HG03439 (cell line): ENCODE measurements around the gene NOC3L.
"Not testable (repeated sequence)": the region's sequence is repeated elsewhere in the genome, so short reads cannot be mapped to it uniquely, and the experiment has no call there.

Source experiments
- ATAC-seq: cut with Tn5 transposase; IDR thresholded peaks from one replicate; pipeline ENCODE4 v1.9.1; 2021; ENCODE audit warnings: mild to moderate bottlenecking, moderate library complexity; ENCODE audit not compliant: unreplicated experiment

NOC3L gene

DNA sequence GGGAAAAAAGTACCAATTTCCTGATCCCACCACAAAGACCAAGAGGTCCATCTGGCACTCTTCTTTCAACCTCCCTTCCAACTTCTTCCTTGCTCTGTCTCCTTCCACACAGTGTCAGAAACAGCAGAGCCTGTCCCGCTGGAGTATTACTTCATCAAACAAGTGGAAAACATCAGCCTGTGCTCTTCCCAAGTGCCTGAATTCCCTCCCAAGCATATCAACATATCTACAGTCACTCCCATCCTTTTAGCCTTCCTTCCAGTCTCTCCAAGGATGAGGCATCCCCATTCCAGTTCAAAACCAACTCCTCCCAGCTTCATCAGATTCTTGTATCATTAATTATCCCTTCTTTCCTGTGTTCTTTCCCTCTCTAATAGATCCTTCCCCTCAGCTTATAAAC is 1.7 kb upstream of the NOC3L start:
- no peak for ATAC-seq

DNA sequence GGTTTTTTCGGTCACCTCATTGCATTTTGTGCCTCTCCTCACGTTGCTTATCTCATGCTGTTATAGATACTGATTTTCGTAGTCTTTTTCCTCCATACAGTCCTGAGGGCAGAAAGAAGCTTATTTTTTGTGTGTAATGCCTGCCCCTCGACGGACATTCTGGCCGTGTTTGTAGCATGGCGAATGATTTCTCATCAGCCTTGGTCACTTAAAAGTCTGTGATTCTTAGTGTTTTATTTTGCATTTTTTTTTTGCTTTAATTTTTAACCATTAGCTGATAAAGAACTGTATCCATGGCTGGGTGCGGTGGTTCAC is 469 bp upstream of the NOC3L start:
- peak; percentile 18 for ATAC-seq

GRCh38 chr10:94361171-94361794 is 1.5 kb downstream of the NOC3L start:
- no peak for ATAC-seq

- no peak for ATAC-seq
Measured at GRCh38 chr10:94358480-94358879, 4.3 kb downstream of the NOC3L start.

DNA sequence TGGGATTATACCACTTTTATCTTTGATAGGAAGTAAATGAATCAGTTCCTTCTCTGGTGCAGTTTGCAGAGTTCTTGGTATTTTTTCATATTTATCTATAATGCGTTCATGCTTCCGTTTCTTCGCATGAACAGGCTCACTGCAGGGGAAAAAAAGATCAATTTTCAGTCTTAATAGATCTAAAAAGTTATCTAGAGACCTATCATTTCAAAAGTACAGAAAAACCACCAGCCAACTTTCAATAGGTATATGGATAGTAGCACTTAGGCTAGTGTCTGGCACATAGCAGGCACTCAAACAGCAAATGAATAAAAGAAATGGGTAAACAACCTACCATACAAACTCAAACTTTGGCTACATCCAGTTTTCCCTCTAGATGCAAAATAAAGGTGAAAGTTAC is 5.5 kb downstream of the NOC3L start:
- ATAC-seq, result no peak

GRCh38 chr10:94355841-94356240 is 6.9 kb downstream of the NOC3L start:
- ATAC-seq, result no peak

DNA sequence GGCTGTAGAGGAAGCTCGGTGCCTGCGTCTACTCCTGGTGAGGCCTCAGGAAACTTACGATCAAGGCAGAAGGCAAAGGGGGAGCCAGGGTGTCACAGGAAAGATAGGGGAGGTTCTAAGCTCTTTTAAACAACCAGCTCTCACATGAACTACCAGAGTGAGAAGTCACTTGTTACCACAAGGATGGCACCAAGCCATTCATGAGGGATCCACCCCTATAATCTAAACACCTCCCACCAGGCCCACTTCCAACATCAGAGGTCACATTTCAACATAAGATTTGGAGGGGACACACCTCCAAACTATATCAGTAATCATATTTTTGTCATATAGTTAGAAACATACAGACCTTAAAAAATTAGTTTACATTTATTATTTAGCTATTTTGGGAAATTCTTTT is 9.4 kb downstream of the NOC3L start:
- ATAC-seq, result no peak

DNA sequence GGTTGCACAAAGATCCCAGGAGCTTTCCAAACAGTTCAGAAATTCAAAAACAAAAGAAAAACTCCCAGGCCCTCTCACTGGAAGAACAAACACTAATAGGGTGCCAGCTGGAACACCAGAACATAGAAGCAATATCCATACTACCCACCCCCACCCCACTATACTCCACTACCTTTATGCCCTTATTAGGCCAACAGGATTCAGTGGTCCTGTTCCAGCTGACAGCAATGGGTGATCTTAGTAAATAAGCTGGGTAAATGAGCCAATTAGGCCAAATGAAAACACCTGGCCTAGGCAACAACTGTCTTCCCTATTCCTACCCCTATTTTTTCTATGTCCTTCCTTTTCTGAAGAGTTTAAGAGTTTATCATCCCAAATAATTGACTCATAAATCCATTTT is 11.7 kb downstream of the NOC3L start:
- no peak for ATAC-seq

GRCh38 chr10:94350500-94350899 is 12.2 kb downstream of the NOC3L start:
- not testable (repeated sequence) for ATAC-seq

DNA sequence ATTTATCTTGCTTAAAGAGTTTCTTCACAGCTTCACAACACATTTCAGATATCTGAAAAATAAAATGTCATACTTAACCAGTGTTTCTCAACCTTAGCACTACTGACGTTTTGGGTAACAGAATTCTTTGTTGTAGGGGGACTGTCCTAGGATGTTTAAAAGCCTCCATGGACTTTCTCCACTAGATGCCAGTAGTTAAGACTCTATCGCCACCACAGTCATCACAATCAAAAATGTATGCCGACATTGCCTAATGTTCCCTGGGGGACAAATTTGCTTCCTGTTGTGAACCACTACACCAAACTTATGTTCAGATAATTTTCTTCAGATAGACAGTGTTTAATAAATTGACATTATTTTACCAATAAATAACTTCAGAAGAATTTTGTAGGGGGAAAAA is 13.4 kb downstream of the NOC3L start:
- ATAC-seq, result no peak

GRCh38 chr10:94344522-94345122 is 18.1 kb downstream of the NOC3L start:
- ATAC-seq, result peak; percentile 97

- no peak for ATAC-seq
Measured at GRCh38 chr10:94343151-94343550, 19.6 kb downstream of the NOC3L start.

- no peak for ATAC-seq
Measured at GRCh38 chr10:94334857-94335256, 27.9 kb downstream of the NOC3L start.

- ATAC-seq, result no peak
Measured at GRCh38 chr10:94333051-94333450, 29.7 kb downstream of the NOC3L start.

- no peak for ATAC-seq
Measured at GRCh38 chr10:94328613-94329012, 34.1 kb downstream of the NOC3L start.

DNA sequence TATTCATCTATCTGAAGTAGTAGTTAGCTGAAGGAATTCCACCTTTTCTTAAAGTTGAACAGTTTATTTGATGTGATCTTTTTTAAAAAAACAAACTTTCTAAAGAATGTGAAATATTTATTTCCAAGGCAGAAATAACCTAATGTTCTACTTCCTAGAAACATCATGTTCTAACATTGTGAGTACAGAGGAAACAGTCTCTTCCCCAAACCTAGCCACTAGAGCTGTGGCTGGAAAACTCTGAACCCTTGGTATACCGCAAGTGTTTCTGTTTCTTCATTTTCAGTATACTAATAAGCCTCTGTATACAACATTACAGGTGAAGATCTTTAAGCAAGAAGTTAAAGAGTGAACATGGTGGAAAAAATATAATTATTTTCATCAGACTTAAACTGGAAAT is 35.1 kb downstream of the NOC3L start:
- ATAC-seq, result no peak

DNA sequence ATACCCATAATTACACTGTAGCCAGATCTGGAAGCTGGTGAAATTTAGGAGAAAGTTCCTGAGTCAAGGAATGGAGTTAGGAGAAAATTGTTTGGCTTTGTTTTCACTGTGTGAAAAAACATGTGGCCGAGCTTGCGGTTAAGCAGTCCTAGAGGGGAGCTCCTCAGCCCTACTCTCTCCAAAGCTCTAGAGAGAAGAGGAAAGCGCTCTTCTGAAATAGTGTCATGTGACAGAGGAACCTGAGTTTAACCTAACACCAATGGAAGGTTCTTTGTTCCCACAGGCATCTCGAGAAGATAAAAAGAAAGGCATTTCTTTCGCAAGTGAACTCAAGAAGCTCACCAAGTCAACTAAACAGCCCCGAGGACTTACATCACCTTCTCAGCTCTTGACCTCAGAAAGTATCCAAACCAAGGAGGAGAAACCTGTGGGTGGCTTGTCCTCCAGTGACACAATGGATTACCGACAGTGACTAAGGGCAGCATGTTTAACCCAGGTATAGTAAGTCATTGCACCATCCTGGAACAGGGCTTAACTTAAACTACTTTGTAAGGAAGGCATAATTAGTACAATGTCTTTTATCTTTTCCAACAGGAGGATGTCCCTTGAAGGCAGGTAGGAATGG is 38.0 kb downstream of the NOC3L start:
- no peak for ATAC-seq

DNA sequence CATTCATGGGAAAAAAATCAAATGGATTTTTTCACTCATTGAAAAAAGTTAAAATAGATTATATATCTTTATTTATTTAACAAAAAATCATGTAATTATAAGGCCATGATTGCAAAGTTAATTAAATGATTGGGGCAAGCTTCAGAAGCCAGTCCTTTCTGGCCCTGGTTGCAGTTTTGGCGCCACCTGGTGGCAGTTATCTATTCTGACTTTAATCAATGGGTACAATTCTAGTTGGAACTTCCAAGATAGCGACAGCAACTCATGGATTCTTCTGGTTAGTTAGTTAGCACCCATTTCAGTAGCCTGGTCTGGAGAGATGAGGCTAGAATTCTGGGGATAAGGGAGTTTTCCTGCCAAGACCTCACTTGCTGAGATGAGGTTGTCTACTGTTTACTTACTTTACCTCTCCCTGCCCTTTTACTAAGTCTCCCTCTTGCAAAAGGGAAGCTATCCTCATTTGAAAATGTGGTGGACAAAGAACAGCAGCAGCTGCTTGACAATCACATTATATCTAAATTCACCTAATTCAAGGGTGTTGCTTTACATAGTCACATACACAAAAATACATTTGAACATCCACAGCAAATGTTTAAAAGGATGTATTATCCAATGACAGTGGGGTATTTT is 42.3 kb downstream of the NOC3L start:
- peak; percentile 72 for ATAC-seq

- ATAC-seq, result no peak
Measured at GRCh38 chr10:94316560-94316959, 46.2 kb downstream of the NOC3L start.

GRCh38 chr10:94315975-94316464 is 46.7 kb downstream of the NOC3L start:
- no peak for ATAC-seq

GRCh38 chr10:94315024-94315451 is 47.7 kb downstream of the NOC3L start:
- no peak for ATAC-seq

GRCh38 chr10:94310369-94310768 is 52.4 kb downstream of the NOC3L start:
- no peak for ATAC-seq
